Kidney (tissue), 14 donors: ENCODE data around the gene TRPV5. TPM values are rescaled to one million over a fixed set of nuclear protein-coding genes. Genes with fewer than 3 reads are reported as not detected.
A peak's percentile ranks its signal among the peaks of the same experiment; 100 is the strongest.

Experiments used
- DNase-seq, 5 donors: peaks; one replicate each; pipeline ENCODE4 v3.0.0-alpha.2; 2013 to 2020
- FAIRE-seq: peaks from 2 replicates; lab custom pipeline; 2012; peaks lifted over from hg19 to GRCh38; lab: Jason Lieb, UNC
- H3K27ac ChIP-seq, 2 donors: one replicate each; pipeline ENCODE4 v1.7.0; 2013; ENCODE audit warnings: low read depth in 2 of 2, low read length in 2 of 2, inconsistent platforms in 1 of 2
- H3K27me3 ChIP-seq: one replicate; pipeline ENCODE4 v1.7.1; 2013; ENCODE audit warnings: low read length, inconsistent platforms; ENCODE audit not compliant: control insufficient read depth, insufficient read depth
- H3K36me3 ChIP-seq, 3 donors: one replicate each; pipeline versions ENCODE4 v1.7.0 to v1.7.1; 2013; ENCODE audit warnings: low read length in 3 of 3, control low read depth in 1 of 3, inconsistent platforms in 1 of 3; ENCODE audit not compliant: insufficient read depth in 3 of 3, control insufficient read depth in 2 of 3
- H3K4me1 ChIP-seq, 3 donors: one replicate each; pipeline versions ENCODE4 v1.7.0 to v1.7.1; 2013; ENCODE audit warnings: low read length in 3 of 3, inconsistent platforms in 1 of 3, low read depth in 1 of 3; ENCODE audit not compliant: control insufficient read depth in 2 of 3, insufficient read depth in 2 of 3
- H3K4me3 ChIP-seq, 3 donors: one replicate each; pipeline versions ENCODE4 v1.7.0 to v1.8.1; 2013; ENCODE audit warnings: low read length in 3 of 3, control low read depth in 1 of 3, inconsistent platforms in 1 of 3
- H3K9ac ChIP-seq, 3 donors: one replicate each; pipeline versions ENCODE4 v1.7.0 to v1.7.1; 2013; ENCODE audit warnings: low read length in 3 of 3, control low read depth in 1 of 3, inconsistent platforms in 1 of 3
- H3K9me3 ChIP-seq, 3 donors: one replicate each; pipeline versions ENCODE4 v1.7.0 to v1.7.1; 2013; ENCODE audit warnings: low read length in 3 of 3, control low read depth in 1 of 3, inconsistent platforms in 1 of 3; ENCODE audit not compliant: control insufficient read depth in 2 of 3, insufficient read depth in 1 of 3
- CTCF ChIP-seq: IDR thresholded peaks from 3 replicates; pipeline ENCODE4 v1.5.1; 2012; ENCODE audit warnings: mild to moderate bottlenecking, moderate library complexity, borderline replicate concordance; ENCODE audit not compliant: insufficient read depth; ENCODE audit errors: extremely low read depth
- intact Hi-C: fragments of 100-400 bp; cut with DNase I; formaldehyde crosslinking; loops from one replicate; pipeline ENCODE4 v1.11.1; 2022
- polyA plus RNA-seq: library from polyadenylated mRNA; stranded (reverse); fragments of 350-450 nt; fragmentation: Illumina TruSeq; extraction: RNeasy Lipid Tissue Mini Kit (QIAGEN cat#74804); gene quantifications from one replicate; pipeline ENCODE4 v1.2.3, GENCODE V29; 2014; ENCODE audit warnings: low read depth, low replicate concordance; ENCODE audit not compliant: insufficient read depth
- total RNA-seq: library from RNA; stranded (reverse); fragmentation: NEBNext Ultra II Directional; extraction: Animal tissue kit (Norgen Biotek cat#: 25700); gene quantifications from one replicate; pipeline ENCODE4 v1.2.1, GENCODE V29; 2021
- donor health status: control.
- donor health status: control.
- donor health status: control.
- donor health status: control.
- donor health status: control.
- donor health status: DM: yes; HTN: yes; CAD: no.
- donor health status: Normal renal cell carcinoma (clear cell type).

TRPV5 gene
- total and polyA plus RNA-seq, 2 donors from 2014 or later = 1.3 to 1.4 TPM

GRCh38 chr7:142887282-142888015, 46.1 kb downstream of the TRPV5 start:
- no peak overlapping the region for H3K4me3 ChIP-seq
- H3K27ac ChIP-seq = no peak overlapping the region
- no peaks in the 10 kb centered on the region for H3K27me3 ChIP-seq
- H3K9ac ChIP-seq = no peak overlapping the region
- FAIRE-seq (no peak), DNase-seq (peak in 2 of 5 donors; percentile 24 to 28)
- H3K9me3 ChIP-seq = no peaks in the 10 kb centered on the region
- no peaks in the 10 kb centered on the region for H3K36me3 ChIP-seq
- no peaks in the 10 kb centered on the region for H3K4me1 ChIP-seq
- TF ChIP-seq CTCF = no peak
- intact Hi-C loops = no loop called here

- intact Hi-C loops = no loop called here
- TF ChIP-seq CTCF = no peak
- H3K27me3 ChIP-seq = no peaks in the 10 kb centered on the region
- no peaks in the 10 kb centered on the region for H3K36me3 ChIP-seq
- no peaks in the 10 kb centered on the region for H3K4me1 ChIP-seq
- H3K4me3 ChIP-seq = no peak overlapping the region
- FAIRE-seq (no peak), DNase-seq (peak in 1 of 5 donors; percentile 16)
- no peaks in the 10 kb centered on the region for H3K9me3 ChIP-seq
- H3K27ac ChIP-seq = no peak overlapping the region
- no peak overlapping the region for H3K9ac ChIP-seq
Observed at GRCh38 chr7:142886866-142887265, 46.7 kb downstream of the TRPV5 start.

GRCh38 chr7:142885311-142886230, 48.0 kb downstream of the TRPV5 start, which contains the start of gene TRPV6:
Gene TRPV6, minus strand, starts transcription at chr7:142885745.
- intact Hi-C loops = no loop called here
- TF ChIP-seq CTCF = no peak
- Histone ChIP-seq H3K27ac (no peak within 1 kb of the TSS), H3K4me1 (no peaks in the 10 kb centered on the region), H3K4me3 (peak within 1 kb of the TSS; percentile 14 to 55 (median 26)), H3K9ac (no peak within 1 kb of the TSS), H3K9me3 (no peaks in the 10 kb centered on the region), H3K36me3 (no peaks in the 10 kb centered on the region), H3K27me3 (no peaks in the 10 kb centered on the region)
- FAIRE-seq (no peak), DNase-seq (peak in 4 of 5 donors; percentile 57 to 78 (median 68))
